HG03520 (cell line): Measurements from ENCODE around the gene C12orf57.
A peak's percentile ranks its signal among the peaks of the same experiment; 100 is the strongest.

Experiments used
- ATAC-seq: cut with Tn5 transposase; IDR thresholded peaks from one replicate; pipeline ENCODE4 v1.9.1; 2021; ENCODE audit warnings: mild to moderate bottlenecking, moderate library complexity; ENCODE audit not compliant: unreplicated experiment

The C12orf57 gene

GRCh38 chr12:6952121-6952862 lies 8.5 kb downstream of the C12orf57 start:
- ATAC-seq = no peak

- no peak for ATAC-seq
Measured at GRCh38 chr12:6952863-6953441, 9.1 kb downstream of the C12orf57 start.

- ATAC-seq = peak; percentile 33
Measured at GRCh38 chr12:6953442-6954315, 9.9 kb downstream of the C12orf57 start.

- ATAC-seq = no peak
Measured at GRCh38 chr12:6954316-6955107, 10.7 kb downstream of the C12orf57 start.

- ATAC-seq = no peak
Measured at GRCh38 chr12:6955108-6956020, 11.5 kb downstream of the C12orf57 start.

GRCh38 chr12:6956021-6956727 lies 12.4 kb downstream of the C12orf57 start:
- no peak for ATAC-seq

GRCh38 chr12:6957151-6957701 lies 13.4 kb downstream of the C12orf57 start:
- ATAC-seq = no peak

GRCh38 chr12:6957741-6958608 lies 14.2 kb downstream of the C12orf57 start:
- no peak for ATAC-seq

- ATAC-seq = no peak
Measured at GRCh38 chr12:6958609-6959057, 14.8 kb downstream of the C12orf57 start.

- peak; percentile 43 for ATAC-seq
Measured at GRCh38 chr12:6959058-6959804, 15.4 kb downstream of the C12orf57 start.

GRCh38 chr12:6959805-6960592 lies 16.2 kb downstream of the C12orf57 start:
- no peak for ATAC-seq

GRCh38 chr12:6960593-6961277 lies 16.9 kb downstream of the C12orf57 start:
- ATAC-seq = no peak

- no peak for ATAC-seq
Measured at GRCh38 chr12:6961278-6961694, 17.5 kb downstream of the C12orf57 start.

- ATAC-seq = no peak
Measured at GRCh38 chr12:6961695-6962284, 18.0 kb downstream of the C12orf57 start.

- ATAC-seq = no peak
Measured at GRCh38 chr12:6962285-6963015, 18.6 kb downstream of the C12orf57 start.
